ENCODE results near the gene VGF. TPM values are rescaled to one million over a fixed set of nuclear protein-coding genes. Genes with fewer than 3 reads are reported as not detected.
A peak's percentile ranks its signal among the peaks of the same experiment; 100 is the strongest.

Gene VGF
- total RNA-seq, 1 donor from 2014 or later, result 8.4 TPM

DNA sequence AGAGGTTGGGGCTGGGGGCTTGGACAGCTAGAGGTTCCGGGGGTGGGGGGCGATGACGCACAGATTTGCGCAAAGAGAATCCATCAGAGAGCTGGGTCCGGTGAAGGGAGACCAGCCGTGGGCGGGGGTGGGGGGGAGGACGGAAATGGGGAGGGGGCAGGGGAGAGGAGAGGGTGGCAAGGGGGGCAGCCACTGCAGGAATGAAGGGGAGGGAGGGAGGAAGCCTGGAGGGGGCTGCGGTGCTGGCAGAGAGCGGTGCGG is 1.2 kb upstream of the VGF start:
- Mint-ChIP-seq H3K9me3 (ENCODE audit: unreplicated experiment) (peaks cover 15% of the 10 kb centered on the region), H3K4me3 (ENCODE audit: unreplicated experiment) (no peak overlapping the region), H3K4me1 (ENCODE audit: low read depth, unreplicated experiment) (peaks cover 37% of the 10 kb centered on the region), H3K27me3 (ENCODE audit: unreplicated experiment) (peaks cover 56% of the 10 kb centered on the region), H3K27ac (ENCODE audit: unreplicated experiment) (no peak overlapping the region), H3K36me3 (ENCODE audit: unreplicated experiment) (no peaks in the 10 kb centered on the region)
- no peak for DNase-seq
- TF ChIP-seq, protein P1, sequence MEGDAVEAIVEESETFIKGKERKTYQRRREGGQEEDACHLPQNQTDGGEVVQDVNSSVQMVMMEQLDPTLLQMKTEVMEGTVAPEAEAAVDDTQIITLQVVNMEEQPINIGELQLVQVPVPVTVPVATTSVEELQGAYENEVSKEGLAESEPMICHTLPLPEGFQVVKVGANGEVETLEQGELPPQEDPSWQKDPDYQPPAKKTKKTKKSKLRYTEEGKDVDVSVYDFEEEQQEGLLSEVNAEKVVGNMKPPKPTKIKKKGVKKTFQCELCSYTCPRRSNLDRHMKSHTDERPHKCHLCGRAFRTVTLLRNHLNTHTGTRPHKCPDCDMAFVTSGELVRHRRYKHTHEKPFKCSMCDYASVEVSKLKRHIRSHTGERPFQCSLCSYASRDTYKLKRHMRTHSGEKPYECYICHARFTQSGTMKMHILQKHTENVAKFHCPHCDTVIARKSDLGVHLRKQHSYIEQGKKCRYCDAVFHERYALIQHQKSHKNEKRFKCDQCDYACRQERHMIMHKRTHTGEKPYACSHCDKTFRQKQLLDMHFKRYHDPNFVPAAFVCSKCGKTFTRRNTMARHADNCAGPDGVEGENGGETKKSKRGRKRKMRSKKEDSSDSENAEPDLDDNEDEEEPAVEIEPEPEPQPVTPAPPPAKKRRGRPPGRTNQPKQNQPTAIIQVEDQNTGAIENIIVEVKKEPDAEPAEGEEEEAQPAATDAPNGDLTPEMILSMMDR (IDR thresholded peaks at IDR 0.05; ENCODE audit: partially characterized antibody, unreplicated experiment), result no peak

DNA sequence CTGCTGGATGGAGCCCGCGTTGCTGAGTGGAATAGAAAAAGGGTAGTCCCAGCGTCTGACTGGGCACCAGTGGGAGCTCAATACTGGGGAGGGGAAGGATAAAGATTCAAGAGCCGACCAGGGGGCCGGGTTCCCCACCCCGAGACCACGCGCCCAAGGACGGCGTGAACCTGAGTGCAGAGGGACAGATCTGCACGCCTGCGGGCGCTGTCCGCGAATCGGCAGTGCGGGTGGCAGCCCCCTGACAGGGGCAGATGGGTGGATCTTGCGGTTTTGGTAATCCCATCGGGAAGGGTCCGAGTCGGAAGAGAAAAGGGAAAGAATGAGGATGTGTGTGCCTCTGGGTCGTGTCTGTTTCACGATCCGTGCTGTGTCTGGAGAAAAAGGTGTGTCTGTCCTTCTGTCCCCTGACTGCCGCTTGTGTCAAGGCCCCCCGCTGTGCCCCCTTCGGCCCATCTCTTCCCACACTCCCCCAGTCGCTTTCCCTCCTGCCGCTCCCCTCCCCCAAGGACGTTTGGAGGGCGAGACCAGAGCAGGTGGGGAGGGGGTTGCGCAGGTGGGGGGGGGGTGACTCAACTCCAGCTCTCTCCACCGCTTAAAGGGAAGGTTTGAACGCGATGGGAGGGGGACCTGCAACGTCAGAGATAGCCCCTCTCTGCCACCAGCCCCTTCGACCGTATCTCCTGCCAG is 734 bp upstream of the VGF start:
- TF ChIP-seq, protein P1 (IDR thresholded peaks at IDR 0.05; ENCODE audit: partially characterized antibody, unreplicated experiment), result no peak
- Mint-ChIP-seq H3K4me3 (ENCODE audit: unreplicated experiment) (peak overlapping the region; percentile 84), H3K27ac (ENCODE audit: unreplicated experiment) (peak overlapping the region; percentile 14), H3K27me3 (ENCODE audit: unreplicated experiment) (peaks cover 56% of the 10 kb centered on the region), H3K36me3 (ENCODE audit: unreplicated experiment) (no peaks in the 10 kb centered on the region), H3K4me1 (ENCODE audit: low read depth, unreplicated experiment) (peaks cover 34% of the 10 kb centered on the region), H3K9me3 (ENCODE audit: unreplicated experiment) (peaks cover 18% of the 10 kb centered on the region)
- no peak for DNase-seq

DNA sequence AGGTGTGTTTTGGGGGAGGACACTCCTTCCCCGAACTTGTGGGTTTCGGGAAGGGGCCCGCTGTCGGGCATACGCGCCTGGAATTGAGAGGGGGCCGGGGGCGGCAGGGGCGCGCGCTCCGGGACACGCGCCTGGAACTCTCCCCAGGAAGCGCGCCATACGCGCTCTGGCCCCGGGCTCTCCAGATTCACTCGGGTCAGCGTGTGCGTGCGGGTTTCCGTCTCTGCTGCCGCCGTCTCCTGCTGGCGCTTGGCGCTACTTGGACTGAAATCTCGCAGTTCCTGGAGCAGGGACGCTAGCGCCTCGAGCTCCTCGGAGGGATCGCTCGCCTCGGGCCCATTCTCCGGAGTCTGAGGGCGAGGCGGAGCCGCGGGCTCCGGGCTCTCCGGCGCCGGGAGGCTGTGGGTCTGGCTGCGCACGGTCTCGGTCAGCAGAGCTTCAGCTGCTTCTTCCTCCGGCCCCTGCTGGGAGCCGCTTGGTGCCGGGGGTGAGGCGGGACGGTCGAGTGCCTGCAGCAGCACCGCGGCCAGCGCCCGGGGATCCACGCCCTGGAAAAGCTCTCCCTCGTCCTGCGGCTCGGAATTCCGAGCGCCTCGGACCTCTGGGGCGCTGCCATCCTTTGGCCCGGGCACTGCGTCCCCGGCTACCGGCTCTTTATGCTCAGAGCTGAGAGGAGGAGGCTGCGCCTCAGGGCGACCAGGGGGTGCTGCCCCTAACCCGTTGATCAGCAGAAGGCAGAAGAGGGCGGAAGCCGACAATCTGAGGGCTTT is 1.1 kb downstream of the VGF start:
- TF ChIP-seq, protein P1 (IDR thresholded peaks at IDR 0.05; ENCODE audit: partially characterized antibody, unreplicated experiment), result no peak
- H3K36me3 Mint-ChIP-seq (ENCODE audit: unreplicated experiment), result no peaks in the 10 kb centered on the region
- peaks cover 16% of the 10 kb centered on the region for H3K9me3 Mint-ChIP-seq (ENCODE audit: unreplicated experiment)
- H3K4me1 Mint-ChIP-seq (ENCODE audit: low read depth, unreplicated experiment), result peaks cover 28% of the 10 kb centered on the region
- DNase-seq, result peak; percentile 46
- peak overlapping the region; percentile 48 for H3K27ac Mint-ChIP-seq (ENCODE audit: unreplicated experiment)
- H3K27me3 Mint-ChIP-seq (ENCODE audit: unreplicated experiment), result peaks cover 44% of the 10 kb centered on the region
- peak overlapping the region; percentile 84 for H3K4me3 Mint-ChIP-seq (ENCODE audit: unreplicated experiment)

DNA sequence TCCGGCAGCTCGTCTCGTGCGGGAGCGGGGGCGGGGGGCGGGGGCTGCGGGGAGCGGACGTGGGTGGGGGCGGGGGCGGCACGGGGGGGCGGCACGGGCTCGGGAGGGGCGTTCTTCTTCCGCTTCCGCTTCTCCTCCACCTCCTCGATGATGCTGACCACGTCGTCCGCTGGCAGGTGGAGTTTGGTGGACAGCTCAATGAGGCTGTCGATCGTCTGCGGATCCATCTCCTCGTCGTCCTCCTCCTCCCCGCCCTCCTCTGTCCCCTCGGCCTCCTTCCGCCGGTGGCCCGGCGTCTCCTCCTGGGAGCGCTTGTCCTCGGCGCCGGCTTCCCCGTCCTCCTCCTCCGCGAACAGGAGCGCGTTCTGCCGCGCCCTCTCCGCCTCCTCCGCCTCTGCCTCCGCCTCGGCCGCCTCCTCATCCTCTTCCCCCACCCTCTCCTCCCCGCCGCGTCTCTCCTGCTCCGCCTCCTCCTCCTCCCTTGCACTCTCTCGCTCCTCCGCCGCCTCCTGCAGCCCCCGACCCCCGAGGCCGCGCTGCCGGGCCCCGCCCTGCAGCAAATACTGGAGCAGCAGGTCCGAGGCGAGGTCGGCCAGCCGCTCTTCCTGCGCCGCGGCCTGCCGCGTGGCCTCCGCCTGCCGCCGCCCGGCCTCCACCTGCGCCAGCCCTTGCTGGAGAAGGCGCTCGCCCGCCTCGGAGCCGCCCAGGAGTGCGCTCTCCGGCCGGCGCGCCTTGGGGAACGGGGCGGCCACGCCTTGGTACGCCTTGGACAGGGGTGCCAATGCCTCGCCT is 1.9 kb downstream of the VGF start:
- H3K4me3 Mint-ChIP-seq (ENCODE audit: unreplicated experiment), result peak overlapping the region; percentile 80
- H3K27ac Mint-ChIP-seq (ENCODE audit: unreplicated experiment), result peak overlapping the region; percentile 48
- TF ChIP-seq, protein P1 (IDR thresholded peaks at IDR 0.05; ENCODE audit: partially characterized antibody, unreplicated experiment), result no peak
- H3K9me3 Mint-ChIP-seq (ENCODE audit: unreplicated experiment), result peaks cover 13% of the 10 kb centered on the region
- no peaks in the 10 kb centered on the region for H3K36me3 Mint-ChIP-seq (ENCODE audit: unreplicated experiment)
- H3K4me1 Mint-ChIP-seq (ENCODE audit: low read depth, unreplicated experiment), result peaks cover 25% of the 10 kb centered on the region
- peak; percentile 76 for DNase-seq
- H3K27me3 Mint-ChIP-seq (ENCODE audit: unreplicated experiment), result peaks cover 42% of the 10 kb centered on the region
